ENCODE measurements around the gene SLC8A1.

DNA sequence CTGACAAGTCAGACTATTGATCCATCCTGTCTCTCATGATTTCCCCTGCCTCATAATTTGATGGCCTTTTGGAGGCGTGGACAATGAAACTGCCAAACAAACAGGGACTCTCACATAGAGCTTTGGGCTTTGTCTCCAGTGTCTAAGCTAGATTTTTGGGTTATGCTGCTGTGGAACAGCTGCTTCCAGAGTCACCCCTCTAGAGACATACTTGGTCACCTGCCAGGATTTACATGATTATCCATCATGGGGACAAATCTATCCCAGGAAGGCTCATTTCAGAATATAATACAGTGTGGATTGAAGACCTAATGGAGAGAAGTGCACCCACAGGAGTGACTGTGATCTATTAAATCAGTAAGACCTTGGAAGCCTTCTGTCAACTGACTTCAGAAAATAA lies 159.6 kb downstream of the SLC8A1 start:
- TF ChIP-seq, protein P1, sequence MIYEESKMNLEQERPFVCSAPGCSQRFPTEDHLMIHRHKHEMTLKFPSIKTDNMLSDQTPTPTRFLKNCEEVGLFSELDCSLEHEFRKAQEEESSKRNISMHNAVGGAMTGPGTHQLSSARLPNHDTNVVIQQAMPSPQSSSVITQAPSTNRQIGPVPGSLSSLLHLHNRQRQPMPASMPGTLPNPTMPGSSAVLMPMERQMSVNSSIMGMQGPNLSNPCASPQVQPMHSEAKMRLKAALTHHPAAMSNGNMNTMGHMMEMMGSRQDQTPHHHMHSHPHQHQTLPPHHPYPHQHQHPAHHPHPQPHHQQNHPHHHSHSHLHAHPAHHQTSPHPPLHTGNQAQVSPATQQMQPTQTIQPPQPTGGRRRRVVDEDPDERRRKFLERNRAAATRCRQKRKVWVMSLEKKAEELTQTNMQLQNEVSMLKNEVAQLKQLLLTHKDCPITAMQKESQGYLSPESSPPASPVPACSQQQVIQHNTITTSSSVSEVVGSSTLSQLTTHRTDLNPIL (CRISPR knock-in tag; IDR thresholded peaks at IDR 0.05; ENCODE audit: low read depth) = no peak
- TF ChIP-seq ZFP3 (CRISPR knock-in tag; IDR thresholded peaks at IDR 0.05) (no peak), ARNTL (CRISPR knock-in tag; IDR thresholded peaks at IDR 0.05; ENCODE audit: borderline replicate concordance, low read depth) (no peak), ZC3H10 (CRISPR knock-in tag; IDR thresholded peaks at IDR 0.05) (no peak), TOX (CRISPR knock-in tag; IDR thresholded peaks at IDR 0.05; ENCODE audit: borderline replicate concordance) (no peak)
- TF ChIP-seq, protein P2, sequence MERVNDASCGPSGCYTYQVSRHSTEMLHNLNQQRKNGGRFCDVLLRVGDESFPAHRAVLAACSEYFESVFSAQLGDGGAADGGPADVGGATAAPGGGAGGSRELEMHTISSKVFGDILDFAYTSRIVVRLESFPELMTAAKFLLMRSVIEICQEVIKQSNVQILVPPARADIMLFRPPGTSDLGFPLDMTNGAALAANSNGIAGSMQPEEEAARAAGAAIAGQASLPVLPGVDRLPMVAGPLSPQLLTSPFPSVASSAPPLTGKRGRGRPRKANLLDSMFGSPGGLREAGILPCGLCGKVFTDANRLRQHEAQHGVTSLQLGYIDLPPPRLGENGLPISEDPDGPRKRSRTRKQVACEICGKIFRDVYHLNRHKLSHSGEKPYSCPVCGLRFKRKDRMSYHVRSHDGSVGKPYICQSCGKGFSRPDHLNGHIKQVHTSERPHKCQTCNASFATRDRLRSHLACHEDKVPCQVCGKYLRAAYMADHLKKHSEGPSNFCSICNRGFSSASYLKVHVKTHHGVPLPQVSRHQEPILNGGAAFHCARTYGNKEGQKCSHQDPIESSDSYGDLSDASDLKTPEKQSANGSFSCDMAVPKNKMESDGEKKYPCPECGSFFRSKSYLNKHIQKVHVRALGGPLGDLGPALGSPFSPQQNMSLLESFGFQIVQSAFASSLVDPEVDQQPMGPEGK (CRISPR knock-in tag; IDR thresholded peaks at IDR 0.05; ENCODE audit: borderline replicate concordance) = no peak

All from SK-N-SH treated with all-trans-retinoic acid at 6 μM for 48 hours (cell line).